NK-92 treated with Interleukin-12 subunit alpha and Interleukin-12 subunit beta, amount 100 ng/mL, for 24 hours (cell line): ENCODE results near the gene AGAP1.
"Not testable (repeated sequence)": the region's sequence is repeated elsewhere in the genome, so short reads cannot be mapped to it uniquely, and the experiment has no call there.

ENCODE experiments used
- DNase-seq: peaks from one replicate; lab custom pipeline; 2025; lab: John Stamatoyannopoulos, UW

The AGAP1 gene

GRCh38 chr2:235737840-235738239 lies 244.0 kb downstream of the AGAP1 start:
- DNase-seq: no peak

DNA sequence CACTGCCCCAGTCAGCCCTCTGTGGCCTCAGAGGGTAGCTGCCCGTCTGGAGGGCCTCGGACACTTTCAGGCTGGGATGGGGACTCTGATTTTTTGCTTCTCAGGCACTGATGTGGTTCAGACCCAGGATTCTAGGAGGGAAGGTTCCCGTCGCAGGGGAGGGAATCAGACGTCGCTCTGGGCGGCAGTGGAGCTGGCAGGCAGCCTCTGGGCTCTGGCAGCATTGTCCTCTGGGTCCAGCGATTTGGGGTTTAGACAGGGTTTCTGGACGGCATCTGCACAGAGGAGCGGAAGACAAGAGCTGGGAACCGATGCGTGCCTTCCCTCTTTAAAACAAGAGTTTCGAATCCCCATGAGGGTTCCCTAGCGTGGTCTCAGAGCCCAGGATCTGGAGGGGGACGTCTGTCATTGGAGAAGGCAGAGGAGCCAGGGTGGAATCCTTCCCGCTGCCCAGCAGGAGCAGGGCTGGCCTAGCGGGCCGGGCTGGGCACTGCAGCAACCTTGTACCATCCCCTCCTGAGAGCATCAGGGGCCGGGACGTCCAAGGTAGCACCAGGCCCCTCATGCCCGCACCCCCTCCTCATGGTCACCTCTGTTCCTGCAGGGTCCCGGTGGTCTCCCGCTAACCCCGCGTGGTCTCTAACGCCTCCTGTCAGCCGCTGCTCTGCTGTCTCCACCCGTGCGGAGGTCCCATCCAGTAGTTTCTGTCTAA lies 246.0 kb downstream of the AGAP1 start:
- no peak for DNase-seq

- DNase-seq: no peak
Observed at GRCh38 chr2:235740821-235741220, 247.0 kb downstream of the AGAP1 start.

GRCh38 chr2:235744161-235744560 lies 250.3 kb downstream of the AGAP1 start:
- DNase-seq: no peak

GRCh38 chr2:235745597-235745996 lies 251.8 kb downstream of the AGAP1 start:
- DNase-seq: no peak

GRCh38 chr2:235746257-235746934 lies 252.6 kb downstream of the AGAP1 start:
- DNase-seq: no peak

GRCh38 chr2:235747001-235747785 lies 253.3 kb downstream of the AGAP1 start:
- DNase-seq: no peak

DNA sequence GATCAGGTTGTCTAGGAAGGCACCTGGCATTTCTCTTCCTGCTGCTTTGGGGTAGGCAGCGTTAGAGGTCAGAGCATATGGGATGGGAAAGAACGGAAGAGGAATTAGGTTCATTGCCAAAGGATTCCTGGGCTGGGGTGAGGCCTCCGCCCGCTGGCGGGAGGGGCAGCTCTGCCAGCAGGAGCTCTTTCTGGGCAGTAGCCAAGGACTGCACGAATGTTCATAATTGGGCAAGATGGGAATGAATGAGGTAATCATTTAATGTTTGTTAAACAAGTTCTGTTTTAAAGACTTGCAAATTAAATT lies 253.9 kb downstream of the AGAP1 start:
- no peak for DNase-seq

DNA sequence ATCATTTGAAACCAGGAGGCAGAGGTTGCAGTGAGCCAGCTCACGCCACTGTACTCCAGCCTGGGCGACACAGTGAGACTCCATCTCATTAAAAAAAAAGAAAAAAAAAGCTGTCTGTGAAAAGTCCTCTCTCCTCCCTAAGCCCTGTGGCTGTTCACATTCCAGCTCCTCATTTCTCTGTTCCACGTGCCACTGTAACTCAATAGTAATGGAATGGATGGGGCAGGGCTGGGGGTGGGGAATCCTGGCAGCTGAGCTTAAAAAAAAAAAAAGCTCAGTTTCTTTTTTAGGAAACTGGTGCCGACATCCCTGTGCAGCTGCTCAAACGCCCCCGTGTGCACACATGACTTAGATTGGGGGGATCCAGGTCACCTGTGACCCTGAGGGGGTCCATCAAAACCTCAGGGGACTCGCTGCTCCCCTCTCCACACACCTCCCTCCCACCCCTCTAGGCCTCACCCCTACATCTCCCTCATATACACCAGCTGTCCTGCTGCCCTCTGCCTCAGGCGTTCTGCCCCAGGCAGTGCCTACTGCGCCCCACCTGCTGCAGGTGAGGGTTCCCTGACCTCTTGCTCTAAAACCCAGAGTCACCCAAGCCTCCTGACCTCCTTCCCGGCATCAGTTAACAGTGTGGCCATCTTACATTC lies 255.4 kb downstream of the AGAP1 start:
- no peak for DNase-seq

DNA sequence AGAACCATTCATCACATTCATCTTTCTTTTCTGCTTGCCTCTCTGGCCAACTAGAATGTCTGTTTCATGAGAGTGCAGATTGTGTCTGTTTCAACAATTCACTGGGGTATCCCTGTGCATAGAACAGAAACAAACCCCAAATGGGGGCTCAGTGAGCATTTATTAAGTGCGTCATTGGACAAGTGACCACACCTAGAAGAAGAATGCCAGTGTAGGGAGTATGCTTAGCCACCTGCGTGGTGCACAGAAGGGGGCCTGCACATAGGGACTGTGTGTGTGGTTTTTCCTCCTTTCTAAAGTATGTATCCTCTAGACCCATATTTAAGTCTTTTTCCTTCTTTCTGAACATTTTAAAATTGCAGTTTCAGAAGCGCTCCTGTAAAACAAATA lies 255.9 kb downstream of the AGAP1 start:
- no peak for DNase-seq

GRCh38 chr2:235752846-235753245 lies 259.0 kb downstream of the AGAP1 start:
- DNase-seq: no peak

DNA sequence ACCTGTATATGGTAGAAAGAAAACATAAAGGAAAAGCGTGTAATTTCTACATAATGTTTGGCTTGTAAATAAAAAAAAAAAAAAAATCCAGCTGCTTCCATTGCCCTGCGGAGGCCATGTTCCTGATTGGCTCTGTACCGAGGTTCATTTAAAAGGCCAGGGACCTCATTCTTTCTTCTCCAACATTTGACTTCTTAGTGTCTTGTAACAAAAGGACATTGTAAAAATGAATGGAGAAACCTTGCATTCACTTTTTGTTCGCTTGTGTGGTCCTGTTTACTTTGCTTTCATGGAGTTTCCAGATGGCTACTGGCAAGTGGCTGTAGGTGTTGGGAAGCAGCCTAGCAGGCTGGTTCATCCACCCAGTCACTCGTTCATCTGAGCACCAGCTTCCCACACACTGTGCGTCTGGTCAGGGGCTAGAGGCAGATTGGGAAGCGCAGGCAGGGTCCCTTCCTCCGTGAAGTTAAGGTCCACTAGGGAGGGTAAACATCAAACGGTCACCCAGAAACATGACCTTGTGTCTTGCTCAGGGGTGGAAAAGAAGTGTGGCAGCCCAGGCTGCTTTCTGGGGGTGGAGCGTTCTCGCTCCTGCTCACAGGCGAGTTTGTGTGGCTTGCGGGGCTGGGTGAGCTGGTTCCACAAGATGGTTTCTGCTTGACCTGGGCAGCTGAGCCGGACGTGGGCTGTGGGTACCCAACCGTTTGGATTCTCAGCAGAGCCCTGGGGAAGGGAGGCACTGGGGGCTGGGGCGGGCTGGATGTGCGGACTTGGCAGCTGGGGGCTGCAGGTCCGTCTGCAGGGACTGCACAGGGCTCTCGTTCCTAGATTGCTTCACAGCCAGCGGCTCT lies 260.7 kb downstream of the AGAP1 start:
- DNase-seq: no peak

DNA sequence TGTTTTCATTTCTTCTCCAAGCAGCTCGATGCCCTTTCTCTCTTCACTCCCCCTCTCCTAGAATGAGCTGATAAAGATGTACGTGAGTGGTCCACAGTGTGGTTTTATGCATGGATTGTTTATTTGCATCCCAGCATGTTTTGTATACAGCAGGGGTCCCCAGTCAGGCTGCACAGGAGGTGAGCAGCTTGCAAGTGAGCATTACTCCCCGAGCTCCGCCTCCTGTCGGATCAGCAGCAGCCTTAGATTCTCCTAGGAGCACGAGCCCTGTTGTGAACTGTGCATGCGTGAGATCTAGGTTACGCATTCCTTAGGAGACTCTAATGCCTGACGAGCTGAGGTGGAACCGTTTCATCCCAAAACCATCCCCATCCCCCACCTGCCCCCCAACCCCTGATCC lies 262.6 kb downstream of the AGAP1 start:
- DNase-seq: no peak

DNA sequence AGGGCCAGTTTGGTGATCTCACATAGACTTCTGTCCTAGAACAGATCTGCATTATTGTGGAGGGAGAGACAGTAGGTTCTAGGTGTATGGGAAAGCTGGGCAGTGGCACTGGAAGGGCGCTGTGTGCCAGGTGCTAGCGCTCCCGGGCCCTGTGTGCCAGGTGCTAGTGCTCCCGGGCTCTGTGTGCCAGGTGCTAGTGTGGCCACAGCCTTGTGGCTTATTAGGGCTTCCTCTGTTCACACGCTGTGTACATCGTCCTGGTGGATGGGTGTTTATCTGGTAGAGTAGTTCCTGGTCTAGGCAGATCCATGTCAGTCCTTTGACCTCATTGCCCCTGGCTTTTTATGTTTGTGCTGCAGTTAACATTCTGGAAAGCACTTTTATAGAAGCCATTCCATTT lies 263.4 kb downstream of the AGAP1 start:
- no peak for DNase-seq

GRCh38 chr2:235757640-235758039 lies 263.8 kb downstream of the AGAP1 start:
- DNase-seq: no peak

GRCh38 chr2:235762832-235763598 lies 269.2 kb downstream of the AGAP1 start:
- DNase-seq: no peak

DNA sequence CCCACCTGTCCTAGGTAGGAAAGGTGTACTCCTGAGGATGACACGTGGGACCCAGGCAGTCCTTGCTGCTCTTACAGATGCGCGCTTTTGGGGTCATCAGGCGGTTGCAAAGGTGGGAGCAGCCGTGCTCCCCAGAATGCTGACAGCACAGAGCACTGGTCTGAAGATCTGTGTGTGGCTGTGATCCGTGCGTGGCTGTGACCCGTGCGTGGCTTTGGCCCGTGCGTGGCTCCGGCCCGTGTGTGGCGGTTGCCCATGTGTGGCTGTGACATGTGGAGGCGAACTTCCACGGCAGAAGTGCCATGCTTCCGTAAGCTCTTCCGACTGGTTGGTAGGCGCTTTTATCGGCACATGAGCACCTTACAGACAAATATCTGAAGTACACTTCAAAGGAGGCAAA lies 270.0 kb downstream of the AGAP1 start:
- DNase-seq: no peak

DNA sequence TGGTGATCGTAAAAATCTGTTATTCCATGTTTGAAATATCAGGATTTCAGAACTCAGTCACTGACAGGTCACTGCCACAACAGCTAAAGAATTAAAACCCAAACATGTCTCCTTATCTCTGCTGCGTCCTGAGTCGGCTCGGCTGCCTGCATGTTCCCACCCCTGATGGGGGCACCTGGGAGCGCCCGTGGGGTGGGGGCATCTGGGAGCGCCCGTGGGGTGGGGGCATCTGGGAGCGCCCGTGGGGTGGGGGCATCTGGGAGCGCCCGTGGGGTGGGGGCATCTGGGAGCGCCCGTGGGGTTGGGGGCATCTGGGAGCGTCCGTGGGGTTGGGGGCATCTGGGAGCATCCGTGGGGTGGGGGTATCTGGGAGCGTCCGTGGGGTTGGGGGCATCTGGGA lies 270.6 kb downstream of the AGAP1 start:
- not testable (repeated sequence) for DNase-seq

DNA sequence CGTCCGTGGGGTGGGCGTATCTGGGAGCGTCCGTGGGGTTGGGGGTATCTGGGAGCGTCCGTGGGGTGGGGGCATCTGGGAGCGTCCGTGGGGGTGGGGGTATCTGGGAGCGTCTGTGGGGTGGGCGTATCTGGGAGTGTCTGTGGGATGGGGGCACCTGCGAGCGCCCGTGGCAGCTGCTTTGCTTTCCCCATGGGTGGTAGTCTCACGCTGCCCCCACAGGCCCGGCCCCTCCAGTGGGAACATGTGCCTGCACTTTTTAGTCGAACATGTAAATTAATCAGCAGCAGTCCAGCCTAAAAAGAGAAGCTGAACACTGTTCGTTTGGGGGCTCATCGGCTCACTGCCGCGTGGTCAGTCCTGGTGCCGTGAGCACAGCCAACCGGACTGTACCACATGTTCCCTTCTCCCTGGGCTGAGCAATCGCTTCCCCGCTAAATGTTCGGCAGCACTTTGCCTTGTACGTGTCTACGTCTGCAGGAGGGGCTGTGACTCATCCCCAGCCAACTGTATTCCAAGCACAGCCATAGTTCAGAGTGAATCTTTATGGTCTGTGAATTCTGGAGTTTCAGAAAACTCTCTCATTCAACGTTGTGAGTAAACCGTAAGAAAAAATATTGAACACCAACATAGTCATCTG lies 271.5 kb downstream of the AGAP1 start:
- DNase-seq: no peak

DNA sequence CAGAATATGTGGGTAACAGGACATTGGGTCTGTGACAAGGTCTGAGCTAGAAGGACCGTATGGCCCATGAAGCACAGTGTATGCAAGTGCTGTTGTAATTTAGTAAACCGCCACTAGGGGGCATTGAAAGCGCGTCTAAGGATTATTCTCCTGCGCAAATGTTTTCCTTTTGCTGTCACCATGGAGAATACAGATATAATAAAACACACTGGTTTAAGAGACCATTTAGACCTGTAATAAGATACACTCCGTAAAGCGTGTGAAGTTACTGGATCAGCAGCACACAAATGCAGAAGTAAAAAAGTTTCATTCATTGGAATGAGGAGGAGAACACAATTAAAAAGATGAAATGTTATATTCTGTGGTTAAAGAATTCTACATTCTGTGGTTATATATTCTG lies 272.4 kb downstream of the AGAP1 start:
- peak; percentile 16 for DNase-seq

GRCh38 chr2:235768606-235769005 lies 274.8 kb downstream of the AGAP1 start:
- DNase-seq: no peak
